K562 (cell line): ENCODE measurements around the gene MAPKAPK3. TPM values are rescaled to one million over a fixed set of nuclear protein-coding genes. Genes with fewer than 3 reads are reported as not detected.

Experiments used
- ATAC-seq: fragments of 200-7000 bp; cut with Tn5 transposase; 3 replicates; pipeline ENCODE4 v1.9.1; 2020; ENCODE audit warnings: moderate library complexity
- BruUV-seq: library from RNA; stranded (reverse); fragments of 400-500 nt; replicated peaks from 2 replicates; lab custom pipeline; 2021; lab: Mats Ljungman, UMichigan
- CTCF ChIA-PET: fragments of 300-600 bp; formaldehyde crosslinking; extraction: SDS; loops from one replicate; lab custom pipeline; 2021; ENCODE audit warnings: low intra/inter-chr PET ratio; lab: Yijun Ruan, JAX
- POLR2A ChIA-PET: fragments of 300-600, 350-650 bp; sonication (Branson Sonifier 250); formaldehyde crosslinking; extraction: SDS; loops from one replicate; lab custom pipeline; 2021; ENCODE audit warnings: antibody characterized with exemption, inconsistent platforms; lab: Yijun Ruan, JAX
- DNase-seq, 4 experiments: peaks; one replicate each; pipeline versions ENCODE4 v3.0.0 to v3.0.0-alpha.2; 2011 to 2018; ENCODE audit warnings: low spot score in 3 of 4, mixed read lengths in 3 of 4; ENCODE audit errors: extremely low read depth in 1 of 4
- FAIRE-seq: peaks from 2 replicates; lab custom pipeline; 2011; peaks lifted over from hg19 to GRCh38; lab: Jason Lieb, UNC
- H2AFZ ChIP-seq: 2 replicates; pipeline ENCODE4 v1.6.0; 2011; ENCODE audit warnings: low read depth, low read length, control low read depth, inconsistent platforms
- H3K27ac ChIP-seq: fragments of 200-600 bp; 3 replicates; pipeline ENCODE4 v1.8.0; 2011; ENCODE audit warnings: low read depth, mild to moderate bottlenecking, control low read depth, inconsistent platforms, low read length, moderate library complexity, mixed read lengths; ENCODE audit errors: extremely low read depth
- H3K27me3 ChIP-seq, 2 experiments: fragments of 300-600 bp in 1 of 2; 2 replicates in 1 of 2; 3 replicates in 1 of 2; pipeline versions ENCODE4 v1.6.0 to v1.8.0; 2011; ENCODE audit warnings: inconsistent platforms in 2 of 2, low read length in 2 of 2, mild to moderate bottlenecking in 1 of 2, mixed read lengths in 1 of 2, moderate library complexity in 1 of 2; ENCODE audit not compliant: control insufficient read depth in 2 of 2, insufficient read depth in 2 of 2
- H3K36me3 ChIP-seq: fragments of 300-600 bp; 3 replicates; pipeline ENCODE4 v1.8.0; 2011; ENCODE audit warnings: mild to moderate bottlenecking, low read length, inconsistent platforms; ENCODE audit not compliant: control insufficient read depth, insufficient read depth
- H3K4me1 ChIP-seq, 2 experiments: fragments of 200-600 bp in 1 of 2; replicated peaks in 1 of 2; 2 replicates in 1 of 2; 3 replicates in 1 of 2; pipeline versions ENCODE4 v1.5.1 to v1.8.0; 2011; ENCODE audit warnings: inconsistent platforms in 2 of 2, low read length in 2 of 2, mild to moderate bottlenecking in 1 of 2, mixed read lengths in 1 of 2, moderate library complexity in 1 of 2; ENCODE audit not compliant: control insufficient read depth in 2 of 2, insufficient read depth in 2 of 2
- H3K4me2 ChIP-seq: 2 replicates; pipeline ENCODE4 v1.6.1; 2011; ENCODE audit warnings: low read length, control low read depth, inconsistent platforms, mixed read lengths; ENCODE audit not compliant: insufficient read depth
- H3K4me3 ChIP-seq: fragments of 200-600 bp; sonication (generic), shearing (Covaris generic); 2 replicates; pipeline ENCODE4 v1.5.1; 2016; ENCODE audit warnings: control low read depth, inconsistent platforms
- H3K79me2 ChIP-seq: fragments of 200-600 bp; 3 replicates; pipeline ENCODE4 v1.8.0; 2011; ENCODE audit warnings: low read length, inconsistent platforms; ENCODE audit not compliant: control insufficient read depth, insufficient read depth
- H3K9ac ChIP-seq, 2 experiments: 2 replicates each; pipeline versions ENCODE4 v1.6.0 to v1.6.1; 2011; ENCODE audit warnings: low read depth in 2 of 2, low read length in 2 of 2, control low read depth in 1 of 2, inconsistent platforms in 1 of 2, mild to moderate bottlenecking in 1 of 2, mixed read lengths in 1 of 2; ENCODE audit not compliant: insufficient read depth in 1 of 2
- H3K9me1 ChIP-seq: one replicate; pipeline ENCODE4 v1.6.0; 2011; ENCODE audit warnings: inconsistent platforms, mild to moderate bottlenecking, low read length, moderate library complexity; ENCODE audit not compliant: control insufficient read depth, insufficient read depth
- H3K9me3 ChIP-seq: replicated peaks from 2 replicates; pipeline ENCODE4 v1.5.1; 2011; ENCODE audit warnings: low read depth, low read length, inconsistent platforms; ENCODE audit not compliant: control insufficient read depth, insufficient read depth
- H4K20me1 ChIP-seq: replicated peaks from 2 replicates; pipeline ENCODE4 v1.6.1; 2011; ENCODE audit warnings: low read length, inconsistent platforms, mixed read lengths; ENCODE audit not compliant: control insufficient read depth, insufficient read depth
- CTCF ChIP-seq, 3 experiments: IDR thresholded peaks in 2 of 3; conservative IDR thresholded peaks in 1 of 3; 2 replicates each; pipeline ENCODE4 v1.5.1; 2011 to 2012; ENCODE audit warnings: low read length in 3 of 3, mild to moderate bottlenecking in 3 of 3, control low read depth in 2 of 3, improper control_type of control experiment in 1 of 3, inconsistent platforms in 1 of 3, low read depth in 1 of 3, mixed read lengths in 1 of 3, moderate library complexity in 1 of 3; ENCODE audit not compliant: insufficient read depth in 2 of 3
- HNRNPUL1 ChIP-seq: fragments of 200-400 bp; formaldehyde crosslinking; IDR thresholded peaks from 2 replicates; pipeline ENCODE4 v1.6.1; 2017; ENCODE audit warnings: low read length
- SMC3 ChIP-seq: conservative IDR thresholded peaks from 2 replicates; pipeline ENCODE4 v1.6.1; 2011; ENCODE audit warnings: low read depth, low read length, improper control_type of control experiment; ENCODE audit not compliant: insufficient read depth
- ZFPM2 ChIP-seq: fragments of 250-450 bp; sonication (Bioruptor Pico); IDR thresholded peaks from 2 replicates; pipeline ENCODE4 v1.5.1; 2022; ENCODE audit warnings: mild to moderate bottlenecking
- ZKSCAN8 ChIP-seq: fragments of 200-800 bp; sonication (Bioruptor generic); IDR thresholded peaks from 2 replicates; pipeline ENCODE4 v1.6.1; 2016; ENCODE audit warnings: missing genetic modification characterization, missing compliant biosample characterization
- ZNF212 ChIP-seq: fragments of 450-650 bp; formaldehyde crosslinking; IDR thresholded peaks from 2 replicates; pipeline ENCODE4 v1.4.0; 2020; ENCODE audit warnings: mild to moderate bottlenecking
- ZNF318 ChIP-seq, 2 experiments: fragments of 450-650 bp; IDR thresholded peaks; 2 replicates each; pipeline ENCODE4 v1.6.1; 2016; ENCODE audit warnings: mild to moderate bottlenecking in 2 of 2, borderline replicate concordance in 1 of 2, low read depth in 1 of 2, moderate library complexity in 1 of 2
- ZNF589 ChIP-seq: fragments of 200-800 bp; sonication (Bioruptor generic); IDR thresholded peaks from 2 replicates; pipeline ENCODE4 v1.6.1; 2016; ENCODE audit warnings: low read depth, missing genetic modification characterization, missing compliant biosample characterization
- ZNF696 ChIP-seq: fragments of 250-450 bp; sonication (Bioruptor Pico); conservative IDR thresholded peaks from 2 replicates; pipeline ENCODE4 v1.4.0; 2020; ENCODE audit warnings: mild to moderate bottlenecking, moderate library complexity
- WGBS: fragments of 100-300 bp; shearing (Covaris generic); methylation state at CpG from one replicate; pipeline ENCODE4 v1.1.6; 2016; ENCODE audit warnings: low coverage, mixed read lengths; ENCODE audit not compliant: insufficient coverage; ENCODE audit errors: missing lambda C conversion rate; 5-methylcytosine and 5-hydroxymethylcytosine counted together
- in situ Hi-C: fragments of 300-500 bp; cut with MboI; formaldehyde crosslinking; loops from 4 replicates; pipeline ENCODE4 v1.15.0; 2018; ENCODE audit warnings: inconsistent platforms, mixed read lengths
- intact Hi-C: fragments of 100-400 bp; cut with micrococcal nuclease; formaldehyde crosslinking; loops from 2 replicates; pipeline ENCODE4 v1.14.2; 2022
- polyA plus RNA-seq, 8 experiments: library from polyadenylated mRNA; depleted of rRNA in 4 of 8; stranded (reverse) in 5 of 8; unstranded in 3 of 8; fragments of >200 nt; fragmentation: Nextera tagmentation in 2 of 8; fragmentation: Illumina TruSeq in 1 of 8; extraction: Ambion mirVana in 2 of 8; extraction: Trizol in 1 of 8; gene quantifications; 2 replicates each; pipeline versions ENCODE4 v1.2.1 to v1.2.3, GENCODE V29; 2011 to 2014; ENCODE audit warnings: inconsistent platforms in 1 of 8, missing spikeins in 1 of 8
- total RNA-seq, 7 experiments: library from RNA; depleted of rRNA in 6 of 7; stranded (reverse); fragments of >200 nt in 6 of 7; fragmentation: Illumina TruSeq in 2 of 7; extraction: Trizol in 2 of 7; gene quantifications; 2 replicates each; pipeline versions ENCODE4 v1.2.1 to v1.2.3, GENCODE V29; 2011 to 2021; ENCODE audit warnings: low replicate concordance in 1 of 7
- TF ChIP-seq, protein P1 (sequence below): IDR thresholded peaks from 2 replicates; pipeline ENCODE4 v1.6.1; 2016; ENCODE audit warnings: missing genetic modification characterization, missing compliant biosample characterization

The MAPKAPK3 gene
- total and polyA plus RNA-seq, 9 of the 15 experiments (the other 6 are each of a cell fraction or from before 2014, with no cell fraction given) = 8.0 to 56.4 (median 41.2) TPM

- no peak for FAIRE-seq
- CTCF ChIA-PET = interaction anchor here (1.2 kb wide), 1 partner anchor 37 kb away, joined by 3 read pairs; no protein-coding TSS in a partner anchor
- Histone ChIP-seq H4K20me1 (peaks cover 6% of the 10 kb centered on the region; the same call in 1 of the 2 replicates), H2AFZ (no peak overlapping the region), H3K4me3 (no peak overlapping the region), H3K27ac (no peak overlapping the region), H3K4me2 (no peak overlapping the region), H3K79me2 (no peaks in the 10 kb centered on the region), H3K9me3 (no peaks in the 10 kb centered on the region), H3K9me1 (no peaks in the 10 kb centered on the region), H3K4me1 (peaks cover 0 to 4% of the 10 kb centered on the region in 2 experiments; a peak in 2 of 5 replicates), H3K9ac (no peak overlapping the region), H3K36me3 (peaks cover 1% of the 10 kb centered on the region; the same call in 1 of the 3 replicates), H3K27me3 (peaks cover 0 to 4% of the 10 kb centered on the region in 2 experiments; a peak in 1 of 5 replicates)
- intact Hi-C loops (loop anchor here (1.0 kb wide), 2 partner anchors 36 to 80 kb away; no protein-coding TSS in a partner anchor), in situ Hi-C loops (no loop called here)
- POLR2A ChIA-PET = interaction anchor here (0.7 to 1.8 kb wide), 6 partner anchors 9 to 1400 kb away, joined by 3 to 6 read pairs (median 3); no protein-coding TSS in a partner anchor
- peak; percentile 32 to 51 (median 42) for DNase-seq
- BruUV-seq = no TSS peak
- peak; percentile 78 for ATAC-seq
- 8% methylated on average over 2 of the region's 2 CpGs for WGBS
- TF ChIP-seq ZKSCAN8 (CRISPR knock-in tag) = peak; percentile 65; the same call in 1 of the 2 replicates
- TF ChIP-seq SMC3 = peak; percentile 46
- TF ChIP-seq ZNF318 (IDR thresholded peaks at IDR 0.05; ENCODE audit: borderline replicate concordance in 1 of 2, low read depth in 1 of 2) = no peak
- TF ChIP-seq ZNF212 = no peak
- peak; percentile 44 to 60 (median 52) for TF ChIP-seq CTCF (IDR thresholded peaks at IDR 0.05 in 2 of 3, conservative IDR thresholded peaks at IDR 0.05 in 1 of 3; ENCODE audit: insufficient read depth in 2 of 3, low read depth in 1 of 3, low read length in 3 of 3)
- TF ChIP-seq ZNF589 (CRISPR knock-in tag) = no peak
- TF ChIP-seq, protein P1, sequence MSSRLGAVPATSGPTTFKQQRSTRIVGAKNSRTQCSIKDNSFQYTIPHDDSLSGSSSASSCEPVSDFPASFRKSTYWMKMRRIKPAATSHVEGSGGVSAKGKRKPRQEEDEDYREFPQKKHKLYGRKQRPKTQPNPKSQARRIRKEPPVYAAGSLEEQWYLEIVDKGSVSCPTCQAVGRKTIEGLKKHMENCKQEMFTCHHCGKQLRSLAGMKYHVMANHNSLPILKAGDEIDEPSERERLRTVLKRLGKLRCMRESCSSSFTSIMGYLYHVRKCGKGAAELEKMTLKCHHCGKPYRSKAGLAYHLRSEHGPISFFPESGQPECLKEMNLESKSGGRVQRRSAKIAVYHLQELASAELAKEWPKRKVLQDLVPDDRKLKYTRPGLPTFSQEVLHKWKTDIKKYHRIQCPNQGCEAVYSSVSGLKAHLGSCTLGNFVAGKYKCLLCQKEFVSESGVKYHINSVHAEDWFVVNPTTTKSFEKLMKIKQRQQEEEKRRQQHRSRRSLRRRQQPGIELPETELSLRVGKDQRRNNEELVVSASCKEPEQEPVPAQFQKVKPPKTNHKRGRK (tag) = no peak
- no peak for TF ChIP-seq HNRNPUL1
- TF ChIP-seq ZNF696 (CRISPR knock-in tag) = no peak
- no peak for TF ChIP-seq ZFPM2 (CRISPR knock-in tag)
Observed at GRCh38 chr3:50652709-50653108, 35.8 kb downstream of the MAPKAPK3 start.
